NT2/D1 (cell line): ENCODE measurements around the gene ELMO3.

Experiments
- DNase-seq: peaks from one replicate; pipeline ENCODE4 v3.0.0-alpha.2; 2011; ENCODE audit warnings: low read depth, low spot score
- H3K27me3 ChIP-seq: 2 replicates; pipeline ENCODE4 v1.6.0; 2011; ENCODE audit warnings: mild to moderate bottlenecking; ENCODE audit not compliant: insufficient read length, insufficient read depth
- H3K36me3 ChIP-seq: 2 replicates; pipeline ENCODE4 v1.6.1; 2011; ENCODE audit warnings: mild to moderate bottlenecking, low read length, mixed read lengths; ENCODE audit not compliant: insufficient read depth, insufficient read length
- H3K4me1 ChIP-seq: 2 replicates; pipeline ENCODE4 v1.5.1; 2011; ENCODE audit not compliant: insufficient read depth, insufficient read length
- H3K4me3 ChIP-seq: 2 replicates; pipeline ENCODE4 v1.5.1; 2011; ENCODE audit warnings: low read depth; ENCODE audit not compliant: insufficient read length
- H3K9ac ChIP-seq: 2 replicates; pipeline ENCODE4 v1.6.0; 2011; ENCODE audit warnings: low read depth; ENCODE audit not compliant: insufficient read length
- H3K9me3 ChIP-seq: 2 replicates; pipeline ENCODE4 v1.5.1; 2011; ENCODE audit warnings: mild to moderate bottlenecking, low read length; ENCODE audit not compliant: insufficient read depth
- SUZ12 ChIP-seq: IDR thresholded peaks from 2 replicates; pipeline ENCODE4 v1.6.1; 2011; ENCODE audit not compliant: insufficient read length, insufficient read depth; ENCODE audit errors: extremely low read depth
- YY1 ChIP-seq: IDR thresholded peaks from 2 replicates; pipeline ENCODE4 v1.6.1; 2011; ENCODE audit not compliant: insufficient read length, insufficient read depth
- ZNF274 ChIP-seq: IDR thresholded peaks from 2 replicates; pipeline ENCODE4 v1.6.1; 2011; ENCODE audit warnings: mild to moderate bottlenecking, low read depth, low read length

The ELMO3 gene

GRCh38 chr16:67190448-67191399, 8.2 kb upstream of the ELMO3 start:
- H3K27me3 ChIP-seq = peaks cover 7% of the 10 kb centered on the region
- peaks cover 28% of the 10 kb centered on the region for H3K4me1 ChIP-seq
- H3K4me3 ChIP-seq = no peak overlapping the region
- no peak for DNase-seq
- TF ChIP-seq ZNF274 = no peak
- TF ChIP-seq SUZ12 = no peak
- peaks cover 33% of the 10 kb centered on the region for H3K36me3 ChIP-seq
- H3K9me3 ChIP-seq = no peaks in the 10 kb centered on the region
- no peak overlapping the region for H3K9ac ChIP-seq

DNA sequence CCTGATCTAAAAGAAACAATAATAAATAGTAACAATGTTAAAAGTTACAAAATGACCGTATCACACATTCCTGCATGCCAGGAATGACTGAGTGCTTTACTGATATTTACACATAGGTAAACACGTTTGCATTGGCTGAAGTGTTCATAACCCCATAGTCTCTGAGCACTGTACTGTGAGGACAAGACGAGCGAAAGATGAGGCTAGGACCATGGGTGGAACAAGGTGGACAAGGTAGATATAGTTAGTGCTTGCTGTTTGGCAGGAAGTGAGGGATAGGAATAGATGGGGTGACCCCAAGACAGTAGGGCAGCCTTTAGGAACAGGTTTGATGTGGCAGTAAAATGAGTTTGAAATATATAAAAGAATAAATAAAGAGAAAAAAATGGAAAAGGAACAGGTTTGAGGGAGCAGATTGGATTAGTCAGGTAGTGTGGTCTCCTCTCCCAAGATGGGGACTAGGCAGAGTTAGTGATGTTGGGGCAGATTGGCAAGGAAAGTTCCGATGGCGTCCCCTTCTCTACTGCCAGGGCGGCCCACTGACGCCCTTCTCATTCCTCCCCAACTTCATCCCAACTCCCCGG, 7.4 kb upstream of the ELMO3 start:
- Histone ChIP-seq H3K9ac (no peak overlapping the region), H3K27me3 (no peaks in the 10 kb centered on the region), H3K4me1 (peaks cover 22% of the 10 kb centered on the region), H3K9me3 (no peaks in the 10 kb centered on the region), H3K36me3 (peaks cover 41% of the 10 kb centered on the region), H3K4me3 (peak overlapping the region; percentile 100)
- no peak for TF ChIP-seq ZNF274
- no peak for TF ChIP-seq SUZ12
- no peak for TF ChIP-seq YY1
- DNase-seq = no peak

DNA sequence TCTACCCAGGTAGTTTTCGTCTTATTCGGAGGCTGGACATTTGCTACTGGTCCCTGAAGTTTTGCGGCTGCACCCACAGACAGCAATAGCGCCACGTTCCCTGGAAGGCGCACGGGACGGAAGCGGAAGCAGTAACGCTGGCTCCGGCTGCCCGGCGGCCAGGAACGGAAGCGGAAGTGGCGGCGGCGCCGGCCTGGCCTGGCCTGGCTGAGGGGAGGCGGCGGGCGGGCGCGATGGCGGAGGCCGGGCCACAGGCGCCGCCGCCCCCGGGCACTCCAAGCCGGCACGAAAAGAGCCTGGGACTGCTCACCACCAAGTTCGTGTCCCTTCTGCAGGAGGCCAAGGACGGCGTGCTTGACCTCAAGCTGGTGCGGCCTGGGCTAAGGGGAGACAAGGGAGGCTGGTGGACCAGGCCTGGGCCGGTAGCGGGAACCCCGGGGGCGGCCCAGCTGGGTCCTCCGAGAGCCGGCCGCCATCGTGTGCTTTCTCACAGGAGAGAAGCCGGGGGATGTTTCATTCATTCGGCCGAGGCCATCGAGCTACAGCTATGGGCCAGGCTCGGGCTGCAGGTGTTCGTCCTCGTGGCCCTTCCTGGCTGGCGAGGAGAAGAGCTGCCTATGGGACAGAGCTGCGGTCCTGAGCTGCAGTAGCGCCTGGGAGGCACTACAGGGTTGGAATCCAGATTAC, 6.8 kb upstream of the ELMO3 start, which contains the start of gene E2F4:
TSS of gene E2F4 (plus strand) at position 161 of the 687 bp plus-strand sequence. CDS start at position 234, 73 bp downstream.
- no peaks in the 10 kb centered on the region for H3K9me3 ChIP-seq
- no peaks in the 10 kb centered on the region for H3K27me3 ChIP-seq
- H3K9ac ChIP-seq = peak within 1 kb of the TSS; percentile 100
- H3K4me3 ChIP-seq = peak within 1 kb of the TSS; percentile 100
- H3K4me1 ChIP-seq = peaks cover 16% of the 10 kb centered on the region
- peaks cover 47% of the 10 kb centered on the region for H3K36me3 ChIP-seq
- peak; percentile 80 for DNase-seq
- TF ChIP-seq YY1 (no peak), SUZ12 (peak; percentile 82)

DNA sequence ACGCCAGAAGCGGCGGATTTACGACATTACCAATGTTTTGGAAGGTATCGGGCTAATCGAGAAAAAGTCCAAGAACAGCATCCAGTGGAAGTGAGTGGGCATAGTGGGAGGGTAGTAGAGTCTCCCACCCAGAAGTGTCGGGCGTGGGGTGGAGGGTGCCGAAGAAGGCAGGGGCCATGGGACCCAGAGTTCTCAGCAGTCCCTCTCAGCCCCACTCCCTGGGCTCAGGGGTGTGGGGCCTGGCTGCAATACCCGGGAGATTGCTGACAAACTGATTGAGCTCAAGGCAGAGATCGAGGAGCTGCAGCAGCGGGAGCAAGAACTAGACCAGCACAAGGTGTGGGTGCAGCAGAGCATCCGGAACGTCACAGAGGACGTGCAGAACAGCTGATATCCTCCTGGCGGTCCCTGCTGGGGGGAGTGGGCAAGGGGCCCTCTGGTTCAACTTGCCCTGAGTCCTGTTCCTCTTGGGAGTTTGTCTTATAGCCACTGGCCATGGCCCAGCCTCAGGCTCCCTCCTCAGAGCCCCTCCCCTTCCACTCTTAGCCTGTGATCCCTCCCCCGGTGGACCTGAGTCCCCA, 6.1 kb upstream of the ELMO3 start:
- no peaks in the 10 kb centered on the region for H3K9me3 ChIP-seq
- no peak for TF ChIP-seq YY1
- no peak for TF ChIP-seq SUZ12
- no peak for TF ChIP-seq ZNF274
- DNase-seq = no peak
- H3K27me3 ChIP-seq = no peaks in the 10 kb centered on the region
- H3K36me3 ChIP-seq = peaks cover 54% of the 10 kb centered on the region
- peak overlapping the region; percentile 100 for H3K4me3 ChIP-seq
- H3K9ac ChIP-seq = peak overlapping the region; percentile 100
- peaks cover 11% of the 10 kb centered on the region for H3K4me1 ChIP-seq

DNA sequence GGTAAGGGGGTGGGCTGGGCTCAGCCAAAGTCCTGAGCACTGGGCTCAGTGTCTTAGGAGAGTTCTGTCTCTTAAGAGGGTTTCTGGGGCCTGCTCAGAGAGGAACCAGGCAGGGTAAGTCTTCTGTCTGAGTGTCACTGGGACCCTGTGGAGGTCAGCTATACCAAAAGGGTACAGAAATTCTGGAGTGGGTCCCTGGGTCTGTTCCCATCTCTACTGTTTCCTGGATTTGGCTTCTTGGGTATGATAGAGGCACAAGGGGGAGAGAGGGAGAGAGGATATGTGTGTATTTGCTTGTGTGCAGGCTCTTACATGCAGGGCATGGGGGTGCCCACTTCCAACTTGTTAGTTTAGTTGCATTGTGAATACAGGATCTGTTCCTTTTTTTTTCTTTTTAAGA, 5.4 kb upstream of the ELMO3 start:
- Histone ChIP-seq H3K27me3 (no peaks in the 10 kb centered on the region), H3K36me3 (peaks cover 61% of the 10 kb centered on the region), H3K4me3 (peak overlapping the region; percentile 100), H3K9me3 (no peaks in the 10 kb centered on the region), H3K4me1 (peaks cover 11% of the 10 kb centered on the region), H3K9ac (peak overlapping the region; percentile 100)
- no peak for DNase-seq
- TF ChIP-seq SUZ12 (no peak), ZNF274 (no peak), YY1 (no peak)

GRCh38 chr16:67194260-67194659, 4.7 kb upstream of the ELMO3 start:
- no peak for DNase-seq
- H3K4me1 ChIP-seq = peaks cover 11% of the 10 kb centered on the region
- peaks cover 66% of the 10 kb centered on the region for H3K36me3 ChIP-seq
- H3K4me3 ChIP-seq = no peak overlapping the region
- H3K9me3 ChIP-seq = no peaks in the 10 kb centered on the region
- no peak overlapping the region for H3K9ac ChIP-seq
- H3K27me3 ChIP-seq = no peaks in the 10 kb centered on the region
- no peak for TF ChIP-seq SUZ12
- no peak for TF ChIP-seq ZNF274
- no peak for TF ChIP-seq YY1

- TF ChIP-seq ZNF274 = no peak
- TF ChIP-seq YY1 = no peak
- TF ChIP-seq SUZ12 = no peak
- H3K9me3 ChIP-seq = no peaks in the 10 kb centered on the region
- no peak overlapping the region for H3K9ac ChIP-seq
Observed at GRCh38 chr16:67195676-67196075, 3.3 kb upstream of the ELMO3 start.

More at GRCh38 chr16:67195676-67196075, 3.3 kb upstream of the ELMO3 start:
- Histone ChIP-seq H3K27me3 (no peaks in the 10 kb centered on the region), H3K4me1 (peaks cover 9% of the 10 kb centered on the region), H3K4me3 (no peak overlapping the region), H3K36me3 (peaks cover 79% of the 10 kb centered on the region)
- no peak for DNase-seq
